GM13976 (cell line): Measurements from ENCODE around the gene CLSTN2.

Source experiments
- DNase-seq: peaks from one replicate; pipeline ENCODE4 v3.0.0; 2012; ENCODE audit warnings: low spot score
- in situ Hi-C: fragments of 300-500 bp; cut with MboI; formaldehyde crosslinking; loops from one replicate; pipeline ENCODE4 v1.12.0; 2022; ENCODE audit warnings: low sequenced_read_pairs, mixed read lengths, inconsistent platforms; ENCODE audit not compliant: unreplicated experiment
- TF ChIP-seq, protein P1 (sequence below): IDR thresholded peaks from 2 replicates; pipeline ENCODE4 v1.5.1; 2012; ENCODE audit warnings: borderline replicate concordance, mild to moderate bottlenecking; ENCODE audit not compliant: insufficient read depth; ENCODE audit errors: extremely low read depth, missing control alignments, control extremely low read depth

CLSTN2 gene

DNA sequence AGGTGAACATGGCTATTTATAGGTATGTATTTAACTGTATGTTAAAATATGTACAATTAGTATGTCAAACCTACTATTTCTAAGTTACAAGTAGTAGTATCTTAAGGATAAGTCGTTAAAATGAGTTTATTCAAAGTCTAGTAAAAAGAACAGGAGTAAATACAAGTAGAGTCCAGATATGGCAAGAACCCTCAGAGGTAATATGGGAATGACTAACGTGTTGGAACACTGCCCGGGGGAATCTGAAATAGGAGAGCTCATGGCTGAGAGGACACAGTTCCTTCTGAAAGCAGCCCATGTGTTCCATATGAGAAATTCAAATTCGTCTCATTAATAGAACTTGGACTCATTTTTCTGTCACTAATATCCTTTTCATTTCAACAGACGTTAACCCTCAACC is 158.8 kb downstream of the CLSTN2 start:
- in situ Hi-C loops = no loop called here
- TF ChIP-seq, protein P1, sequence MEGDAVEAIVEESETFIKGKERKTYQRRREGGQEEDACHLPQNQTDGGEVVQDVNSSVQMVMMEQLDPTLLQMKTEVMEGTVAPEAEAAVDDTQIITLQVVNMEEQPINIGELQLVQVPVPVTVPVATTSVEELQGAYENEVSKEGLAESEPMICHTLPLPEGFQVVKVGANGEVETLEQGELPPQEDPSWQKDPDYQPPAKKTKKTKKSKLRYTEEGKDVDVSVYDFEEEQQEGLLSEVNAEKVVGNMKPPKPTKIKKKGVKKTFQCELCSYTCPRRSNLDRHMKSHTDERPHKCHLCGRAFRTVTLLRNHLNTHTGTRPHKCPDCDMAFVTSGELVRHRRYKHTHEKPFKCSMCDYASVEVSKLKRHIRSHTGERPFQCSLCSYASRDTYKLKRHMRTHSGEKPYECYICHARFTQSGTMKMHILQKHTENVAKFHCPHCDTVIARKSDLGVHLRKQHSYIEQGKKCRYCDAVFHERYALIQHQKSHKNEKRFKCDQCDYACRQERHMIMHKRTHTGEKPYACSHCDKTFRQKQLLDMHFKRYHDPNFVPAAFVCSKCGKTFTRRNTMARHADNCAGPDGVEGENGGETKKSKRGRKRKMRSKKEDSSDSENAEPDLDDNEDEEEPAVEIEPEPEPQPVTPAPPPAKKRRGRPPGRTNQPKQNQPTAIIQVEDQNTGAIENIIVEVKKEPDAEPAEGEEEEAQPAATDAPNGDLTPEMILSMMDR = no peak
- no peak for DNase-seq

DNA sequence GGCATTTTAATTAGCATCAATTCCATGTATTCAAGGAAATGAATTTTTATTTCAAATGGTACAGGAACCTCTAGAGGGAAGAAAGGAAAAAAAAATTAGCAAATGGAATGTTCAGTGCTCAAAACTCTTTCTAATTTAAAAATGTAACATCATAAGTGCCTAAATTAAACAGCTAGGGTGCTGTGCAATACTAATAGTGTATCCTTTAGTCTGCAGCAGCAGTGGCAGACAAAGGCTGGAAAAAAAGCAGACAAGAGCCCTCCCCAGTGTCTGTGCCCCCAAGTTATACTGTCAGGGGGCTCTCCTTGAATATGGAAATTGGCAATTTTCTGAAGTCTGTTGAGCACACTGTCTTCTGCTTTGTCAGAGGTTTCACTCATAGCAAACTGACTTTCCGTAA is 159.5 kb downstream of the CLSTN2 start:
- TF ChIP-seq, protein P1 = no peak

DNA sequence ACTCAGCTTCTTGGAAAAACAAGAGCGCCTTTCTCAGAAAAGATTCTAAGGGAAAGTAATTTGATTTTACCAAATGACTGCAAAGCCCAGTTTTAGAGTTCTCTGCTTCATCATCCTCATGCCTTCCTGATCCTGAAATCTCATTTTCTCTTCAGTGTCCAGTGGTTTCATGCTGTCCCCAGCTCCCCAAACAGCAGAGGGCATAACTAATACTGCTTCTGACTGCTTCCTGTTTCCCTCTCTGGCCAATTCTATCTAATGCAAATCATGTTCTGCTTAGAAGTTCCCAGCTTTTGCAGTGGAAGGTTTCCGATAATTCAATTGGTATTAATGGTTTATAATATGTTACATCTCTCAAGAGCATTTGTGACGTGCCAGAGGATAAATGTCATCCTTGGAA is 161.1 kb downstream of the CLSTN2 start:
- TF ChIP-seq, protein P1 = no peak
- in situ Hi-C loops = no loop called here
- DNase-seq = no peak

More for the DNA sequence above, 159.5 kb downstream of the CLSTN2 start:
- no peak for DNase-seq
- in situ Hi-C loops = no loop called here

DNA sequence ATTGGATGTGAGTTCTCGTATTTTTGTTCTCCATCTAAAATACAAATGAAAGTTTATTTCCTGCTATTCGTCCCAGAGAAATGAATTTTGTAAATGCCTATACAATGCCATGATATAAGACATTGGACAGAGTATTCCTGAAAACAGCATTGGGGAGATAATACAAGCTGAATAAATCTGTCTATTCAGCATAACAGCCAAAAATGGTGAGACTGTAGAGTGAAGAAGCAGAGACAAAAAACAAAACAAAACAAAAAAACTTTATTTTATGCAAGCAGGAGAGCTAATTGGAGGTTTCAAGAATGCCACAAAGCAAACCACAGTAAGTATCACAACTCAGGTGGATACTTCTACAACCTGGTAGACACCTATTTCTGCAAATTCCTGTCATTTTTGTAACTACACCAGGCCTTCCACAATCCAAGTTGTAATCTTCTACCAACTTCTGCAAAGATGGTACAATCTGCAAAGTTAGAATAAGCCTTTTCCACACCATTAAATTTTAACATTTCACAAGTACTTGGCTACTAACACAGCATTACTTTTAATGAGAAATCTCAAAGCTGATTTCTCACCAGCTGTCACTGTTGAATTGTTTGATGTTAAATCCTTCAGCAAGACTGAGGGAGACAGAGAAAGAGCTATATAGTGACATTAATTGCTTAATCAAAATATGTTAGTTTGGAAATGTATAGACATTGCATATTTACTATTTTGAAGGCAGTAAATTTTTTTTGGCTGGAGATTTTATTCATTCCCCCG is 163.1 kb downstream of the CLSTN2 start:
- DNase-seq = no peak
- TF ChIP-seq, protein P1 = no peak
- in situ Hi-C loops = no loop called here

DNA sequence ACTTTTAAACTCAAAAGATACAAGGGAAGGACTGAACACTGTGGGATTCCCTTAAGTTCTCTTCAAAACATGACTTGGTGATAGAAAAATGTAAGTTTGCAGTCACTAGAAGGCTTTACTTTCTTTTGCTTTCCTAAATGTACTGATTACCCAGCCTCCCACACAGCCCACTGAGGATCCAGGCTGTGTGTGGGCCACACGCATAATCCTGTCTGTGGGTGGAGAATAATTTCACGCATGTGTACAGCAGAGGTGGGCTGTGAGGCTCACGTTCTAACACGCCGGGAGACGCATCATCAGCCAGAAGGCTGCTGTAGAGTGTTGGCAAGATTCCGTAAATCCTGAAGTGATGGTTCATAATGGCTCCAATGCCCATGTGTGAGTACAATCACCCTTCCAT is 165.5 kb downstream of the CLSTN2 start:
- in situ Hi-C loops = loop anchor here (25.0 kb wide), 1 partner anchor 762 kb away; no protein-coding TSS in a partner anchor
- DNase-seq = no peak
- TF ChIP-seq, protein P1 = no peak

DNA sequence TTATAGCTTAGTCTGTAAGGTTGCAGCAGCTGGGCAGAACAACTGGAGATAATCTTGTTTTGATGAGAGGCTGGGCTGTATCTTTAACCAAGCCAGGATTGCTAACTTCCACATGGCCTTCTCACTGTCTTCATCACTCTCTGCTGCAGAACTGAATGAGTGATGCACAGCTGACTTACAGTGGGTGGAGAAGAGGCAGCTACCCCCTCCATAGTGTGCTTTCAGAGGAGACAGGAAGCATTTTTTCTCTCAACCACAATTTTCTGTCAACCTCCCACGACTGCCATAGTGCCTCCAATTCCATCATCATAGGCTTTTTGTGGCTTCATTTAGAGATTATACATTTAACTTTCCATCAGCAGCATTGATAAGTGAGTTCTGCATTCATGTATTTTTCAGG is 168.2 kb downstream of the CLSTN2 start:
- in situ Hi-C loops = loop anchor here (25.0 kb wide), 1 partner anchor 759 kb away; no protein-coding TSS in a partner anchor
- no peak for DNase-seq
- TF ChIP-seq, protein P1 = no peak
